SJCRH30 (cell line): ENCODE data around the gene SERTM1. TPM values are rescaled to one million over a fixed set of nuclear protein-coding genes. Genes with fewer than 3 reads are reported as not detected.

ENCODE experiments used
- DNase-seq, 2 experiments: peaks; one replicate each; pipeline ENCODE4 v3.0.0-alpha.2; 2015 to 2020
- H3K27ac ChIP-seq: fragments of 250-450 bp; sonication (Bioruptor Pico); 2 replicates; pipeline ENCODE4 v1.5.1; 2020; ENCODE audit warnings: mild to moderate bottlenecking, moderate library complexity
- H3K27me3 ChIP-seq: fragments of 250-450 bp; sonication (Bioruptor Pico); 2 replicates; pipeline ENCODE4 v1.5.1; 2020; ENCODE audit warnings: mild to moderate bottlenecking, moderate library complexity
- H3K36me3 ChIP-seq: fragments of 250-450 bp; sonication (Bioruptor Pico); 2 replicates; pipeline ENCODE4 v1.5.1; 2020; ENCODE audit warnings: mild to moderate bottlenecking, moderate library complexity
- H3K4me1 ChIP-seq: fragments of 250-450 bp; sonication (Bioruptor Pico); 2 replicates; pipeline ENCODE4 v1.5.1; 2020; ENCODE audit warnings: mild to moderate bottlenecking, moderate library complexity
- H3K4me3 ChIP-seq: fragments of 250-450 bp; sonication (Bioruptor Pico); 2 replicates; pipeline ENCODE4 v1.5.1; 2020; ENCODE audit warnings: mild to moderate bottlenecking, moderate library complexity
- H3K9me3 ChIP-seq: fragments of 250-450 bp; sonication (Bioruptor Pico); replicated peaks from 2 replicates; pipeline ENCODE4 v1.5.1; 2020; ENCODE audit warnings: mild to moderate bottlenecking, moderate library complexity
- total RNA-seq: library from RNA; depleted of rRNA; stranded (reverse); fragments of >200 nt; shearing (Covaris generic); gene quantifications from 2 replicates; pipeline ENCODE4 v1.2.3, GENCODE V29; 2014; rRNA removed

SERTM1 gene
- total RNA-seq, 1 experiment from 2014 or later, result 0.12 TPM

DNA sequence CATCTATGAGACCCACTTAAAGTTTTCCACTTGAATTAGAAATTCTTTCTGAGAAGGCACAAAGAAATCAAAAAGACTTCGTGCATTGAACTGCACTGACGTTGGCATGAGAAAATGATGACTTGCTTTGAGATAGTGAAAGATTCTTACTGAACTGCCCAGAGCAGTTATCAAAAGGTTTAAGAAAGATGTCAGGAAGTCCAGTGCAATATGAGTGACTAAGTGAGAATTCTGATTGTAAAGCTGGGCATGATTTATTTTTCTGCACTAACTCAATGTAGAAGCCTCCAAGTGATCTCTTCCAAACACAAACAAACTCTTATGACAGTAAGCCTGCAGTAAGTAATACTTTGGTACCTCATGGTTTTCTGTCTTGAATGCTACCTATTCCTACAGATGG is 52.1 kb downstream of the SERTM1 start:
- Histone ChIP-seq H3K4me3 (no peak overlapping the region), H3K27ac (no peak overlapping the region), H3K36me3 (no peaks in the 10 kb centered on the region), H3K27me3 (no peaks in the 10 kb centered on the region), H3K9me3 (no peaks in the 10 kb centered on the region), H3K4me1 (peaks cover 7% of the 10 kb centered on the region; the same call in 1 of the 2 replicates)
- DNase-seq, result no peak

DNA sequence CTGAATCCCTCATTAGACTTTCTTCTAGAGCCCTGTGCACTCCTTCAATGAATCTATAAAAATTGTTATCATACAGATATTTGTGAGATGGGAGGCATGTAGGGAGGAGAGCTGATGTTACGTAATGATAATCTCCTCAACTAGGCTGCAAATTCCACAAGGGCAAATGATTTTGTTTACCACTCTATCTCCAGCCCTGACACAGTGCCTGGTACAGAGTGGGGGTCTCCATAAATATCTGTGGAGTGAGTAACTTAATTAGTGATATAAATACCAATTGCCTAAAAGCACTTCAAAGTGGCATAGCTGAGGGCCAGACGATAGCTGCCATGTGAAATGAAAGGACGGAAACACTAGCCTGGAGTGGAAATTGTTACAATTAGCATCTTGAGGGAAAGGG is 54.2 kb downstream of the SERTM1 start:
- H3K27me3 ChIP-seq, result no peaks in the 10 kb centered on the region
- no peaks in the 10 kb centered on the region for H3K36me3 ChIP-seq
- no peak for DNase-seq
- no peak overlapping the region for H3K27ac ChIP-seq
- H3K4me3 ChIP-seq, result no peak overlapping the region
- peaks cover 12% of the 10 kb centered on the region; the same call in 1 of the 2 replicates for H3K4me1 ChIP-seq
- peaks cover 8% of the 10 kb centered on the region; the same call in 1 of the 2 replicates for H3K9me3 ChIP-seq

DNA sequence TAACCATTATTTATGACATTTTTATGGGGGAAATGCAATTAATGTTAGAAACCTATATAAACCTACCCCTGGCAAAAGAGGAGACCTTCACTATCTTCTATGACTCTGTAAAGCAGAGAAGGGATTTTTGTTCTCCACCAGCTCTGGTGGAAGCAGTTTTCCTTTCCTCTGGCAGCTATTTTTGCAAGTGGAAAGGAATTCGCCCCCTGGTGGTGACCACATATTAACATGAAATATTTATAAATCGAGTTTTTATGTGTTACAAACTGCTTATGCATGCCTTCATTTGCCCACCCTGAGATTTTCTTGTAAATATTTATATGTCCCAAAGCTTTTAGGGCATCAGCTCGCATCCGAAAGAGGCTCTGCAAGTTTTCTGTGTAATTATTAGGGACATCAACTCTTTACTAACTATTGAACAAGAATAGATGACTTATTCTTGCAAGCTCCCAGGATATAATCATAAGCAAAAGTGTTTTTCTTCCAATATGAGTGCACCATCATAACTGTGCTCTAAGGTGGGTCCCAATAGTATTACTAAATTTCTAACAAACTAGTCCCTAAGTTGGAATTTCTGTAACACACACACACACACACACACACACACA is 62.4 kb downstream of the SERTM1 start:
- H3K4me1 ChIP-seq, result peaks cover 3% of the 10 kb centered on the region; the same call in 1 of the 2 replicates
- H3K36me3 ChIP-seq, result no peaks in the 10 kb centered on the region
- H3K27me3 ChIP-seq, result peaks cover 2% of the 10 kb centered on the region; the same call in 1 of the 2 replicates
- peak; percentile 57 to 83 for DNase-seq
- no peak overlapping the region for H3K4me3 ChIP-seq
- peaks cover 8% of the 10 kb centered on the region; the same call in 1 of the 2 replicates for H3K9me3 ChIP-seq
- no peak overlapping the region for H3K27ac ChIP-seq

DNA sequence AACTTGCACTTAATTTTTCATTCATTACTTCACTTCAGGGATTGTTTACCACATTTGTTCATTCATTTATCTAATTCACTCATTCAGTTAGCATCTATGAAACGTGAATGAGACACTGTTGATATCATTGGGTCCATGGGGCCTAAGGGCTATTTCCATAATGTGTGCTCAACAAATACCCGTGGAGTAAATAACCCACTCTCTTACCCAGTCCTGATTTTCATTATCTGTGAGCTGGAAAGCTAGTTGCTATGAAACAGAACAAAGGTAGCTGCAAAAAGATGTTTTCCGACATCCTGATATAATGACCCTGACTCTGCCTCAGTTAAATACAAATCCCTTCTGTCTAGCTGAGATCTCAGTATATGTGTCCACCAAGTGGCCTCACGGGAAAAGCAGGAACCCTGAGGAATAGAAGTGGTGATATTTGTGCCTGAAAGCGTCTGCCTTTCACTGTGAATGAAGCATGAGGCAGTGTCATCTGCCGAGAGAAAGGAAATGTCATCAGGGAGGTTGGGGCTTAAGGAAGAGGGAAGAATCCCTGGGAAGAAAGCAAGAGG is 63.8 kb downstream of the SERTM1 start:
- no peaks in the 10 kb centered on the region for H3K36me3 ChIP-seq
- H3K4me3 ChIP-seq, result no peak overlapping the region
- no peak overlapping the region for H3K27ac ChIP-seq
- H3K27me3 ChIP-seq, result peaks cover 2% of the 10 kb centered on the region; the same call in 1 of the 2 replicates
- H3K4me1 ChIP-seq, result no peaks in the 10 kb centered on the region
- H3K9me3 ChIP-seq, result no peaks in the 10 kb centered on the region
- no peak for DNase-seq

DNA sequence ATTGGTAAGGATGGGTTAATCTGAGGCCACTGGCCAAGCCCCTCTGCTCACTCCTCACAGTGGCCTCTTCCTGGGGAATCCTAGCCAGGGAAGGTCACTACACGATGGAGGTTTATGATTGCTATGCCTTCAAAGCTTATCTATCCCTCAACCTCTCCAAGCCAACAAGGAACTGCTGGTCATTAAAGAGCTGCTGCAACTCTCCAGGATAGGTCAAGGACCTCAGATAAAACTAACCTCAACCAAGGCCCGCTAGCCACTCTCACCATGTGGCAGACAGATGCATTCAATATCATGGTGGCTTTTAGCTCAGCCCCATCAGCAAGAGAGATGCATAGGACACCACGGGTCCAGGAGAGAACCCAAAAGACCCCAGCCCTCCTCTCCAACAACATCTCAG is 71.6 kb downstream of the SERTM1 start:
- H3K27me3 ChIP-seq, result no peaks in the 10 kb centered on the region

DNA sequence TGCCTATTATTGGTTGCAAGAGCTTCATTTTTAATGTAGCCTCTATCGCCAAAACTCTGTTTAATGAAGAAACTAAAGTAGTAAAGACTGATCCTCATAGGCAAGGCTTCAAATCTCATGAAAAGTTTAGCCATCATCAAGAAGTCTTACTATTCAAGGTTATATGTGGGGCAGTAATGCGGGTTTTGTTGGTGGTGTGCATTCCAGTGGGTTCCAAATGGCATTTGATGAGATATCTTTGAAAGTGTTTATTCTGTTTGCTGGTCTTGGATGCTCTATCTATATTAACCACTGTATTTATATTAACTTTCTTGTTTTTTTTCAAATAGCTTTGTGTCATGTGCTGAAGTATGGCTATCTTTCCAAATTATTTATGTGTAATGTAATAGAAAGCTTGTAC is 72.2 kb downstream of the SERTM1 start:
- Histone ChIP-seq H3K36me3 (no peaks in the 10 kb centered on the region), H3K4me1 (no peaks in the 10 kb centered on the region), H3K4me3 (no peak overlapping the region), H3K27ac (no peak overlapping the region), H3K27me3 (no peaks in the 10 kb centered on the region), H3K9me3 (no peaks in the 10 kb centered on the region)
- no peak for DNase-seq

More for the DNA sequence above, 71.6 kb downstream of the SERTM1 start:
- Histone ChIP-seq H3K27ac (no peak overlapping the region), H3K9me3 (no peaks in the 10 kb centered on the region), H3K4me1 (no peaks in the 10 kb centered on the region), H3K36me3 (no peaks in the 10 kb centered on the region), H3K4me3 (no peak overlapping the region)
- no peak for DNase-seq

Other genes starting within 250 kb of the SERTM1 start
- gene CCNA1, start 241.5 kb upstream of the SERTM1 start, total RNA-seq, result 2.1 and 2.6 TPM in 2 replicates
- 7.3 and 8.9 TPM in 2 replicates for gene RFXAP, start 145.2 kb downstream of the SERTM1 start, total RNA-seq
- gene SMAD9, start 246.2 kb downstream of the SERTM1 start, total RNA-seq, result 14.4 and 17.8 TPM in 2 replicates